Measurements from ENCODE around the gene KCNE2. TPM values are rescaled to one million over a fixed set of nuclear protein-coding genes. Genes with fewer than 3 reads are reported as not detected.

Gene KCNE2
- total RNA-seq, 1 experiment from 2014 or later: not detected

DNA sequence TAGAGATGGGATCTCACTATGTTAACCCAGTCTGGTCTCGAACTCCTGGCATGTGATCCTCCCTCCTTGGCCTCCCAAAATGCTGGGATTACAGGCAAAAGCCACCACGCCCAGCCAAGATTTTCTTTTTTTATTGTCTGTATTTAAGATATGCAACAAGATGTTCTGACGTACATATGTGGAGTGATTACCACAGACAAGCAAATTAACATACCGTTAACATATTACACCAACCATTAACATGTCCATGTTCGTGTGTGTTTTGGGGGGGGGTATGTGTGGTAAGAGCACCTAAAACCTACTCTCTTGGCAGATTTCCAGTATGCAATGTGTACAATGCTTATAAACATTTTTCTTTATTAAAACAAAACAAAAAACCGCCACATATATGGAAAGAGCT lies 10.6 kb upstream of the KCNE2 start:
- Histone ChIP-seq H3K4me2 (ENCODE audit: low read length) (no peak overlapping the region), H4K20me1 (ENCODE audit: insufficient read depth) (no peaks in the 10 kb centered on the region), H3K9me2 (ENCODE audit: insufficient read depth) (no peaks in the 10 kb centered on the region), H3K9ac (ENCODE audit: low read length) (no peak overlapping the region), H2AFZ (ENCODE audit: low read depth, low read length, poor library complexity, severe bottlenecking) (no peak overlapping the region), H3K79me2 (ENCODE audit: insufficient read depth, low read length) (no peaks in the 10 kb centered on the region), H3K27me3 (ENCODE audit: insufficient read depth, low read length) (no peaks in the 10 kb centered on the region), H3K27ac (ENCODE audit: low read depth, low read length) (no peak overlapping the region), H3K36me3 (ENCODE audit: control insufficient read depth in 1 of 2, insufficient read depth in 2 of 2, low read length in 2 of 2) (no peaks in the 10 kb centered on the region), H3K9me3 (ENCODE audit: control insufficient read depth in 1 of 2, insufficient read depth in 1 of 2, low read depth in 1 of 2, low read length in 2 of 2) (no peaks in the 10 kb centered on the region), H3K4me1 (ENCODE audit: control insufficient read depth in 1 of 2, insufficient read depth in 2 of 2, low read length in 2 of 2) (peaks cover 0 to 2% of the 10 kb centered on the region in 2 experiments; a peak in 1 of 4 replicates), H3K4me3 (replicated peaks in 1 of 2; ENCODE audit: low read depth in 1 of 2, low read length in 2 of 2) (no peak overlapping the region)
- intact Hi-C loops (cut with micrococcal nuclease): no loop called here
- DNase-seq (ENCODE audit: low read depth, low spot score) (no peak), ATAC-seq (no peak)
- ChIA-PET CTCF (interaction anchor here (0.8 to 1.4 kb wide), 2 partner anchors 14 to 429 kb away, joined by 3 to 4 read pairs; no protein-coding TSS in a partner anchor), POLR2A (no interaction called here), RAD21 (ENCODE audit: low non-redundant PET in 1 of 2, low total read pairs in 2 of 2, uncharacterized antibody in 2 of 2, unreplicated experiment in 2 of 2) (no interaction called here)
- no TSS peak for BruUV-seq (replicated peaks)
- TF ChIP-seq EZH2 (IDR thresholded peaks at IDR 0.05) (no peak), ZFX (IDR thresholded peaks at IDR 0.05) (no peak), TCF7L2 (IDR thresholded peaks at IDR 0.05; ENCODE audit: borderline replicate concordance, extremely low read depth, insufficient read depth, insufficient read length) (no peak), CBX3 (IDR thresholded peaks at IDR 0.05; ENCODE audit: low read depth) (no peak), EZH2phosphoT487 (IDR thresholded peaks at IDR 0.05; ENCODE audit: borderline replicate concordance) (no peak), SP1 (IDR thresholded peaks at IDR 0.05; ENCODE audit: low read depth) (no peak), ZNF274 (IDR thresholded peaks at IDR 0.05; ENCODE audit: low read depth, low read length) (no peak), YY1 (IDR thresholded peaks at IDR 0.05; ENCODE audit: extremely low read depth, insufficient replicate concordance, low read depth, low read length) (no peak), FOSL1 (IDR thresholded peaks at IDR 0.05; ENCODE audit: low read depth) (no peak), POLR2AphosphoS5 (IDR thresholded peaks at IDR 0.05; ENCODE audit: low read depth, low read length) (no peak), POLR2A (IDR thresholded peaks at IDR 0.05; ENCODE audit: borderline replicate concordance, extremely low read depth, insufficient read depth, insufficient read length) (no peak), ELF1 (IDR thresholded peaks at IDR 0.05; ENCODE audit: borderline replicate concordance, low read depth) (no peak), SRF (IDR thresholded peaks at IDR 0.05; ENCODE audit: low read depth) (no peak), JUND (IDR thresholded peaks at IDR 0.05) (no peak), CEBPB (IDR thresholded peaks at IDR 0.05; ENCODE audit: low read depth) (no peak), EGR1 (IDR thresholded peaks at IDR 0.05; ENCODE audit: low read depth) (no peak)
- TF ChIP-seq, protein P1, sequence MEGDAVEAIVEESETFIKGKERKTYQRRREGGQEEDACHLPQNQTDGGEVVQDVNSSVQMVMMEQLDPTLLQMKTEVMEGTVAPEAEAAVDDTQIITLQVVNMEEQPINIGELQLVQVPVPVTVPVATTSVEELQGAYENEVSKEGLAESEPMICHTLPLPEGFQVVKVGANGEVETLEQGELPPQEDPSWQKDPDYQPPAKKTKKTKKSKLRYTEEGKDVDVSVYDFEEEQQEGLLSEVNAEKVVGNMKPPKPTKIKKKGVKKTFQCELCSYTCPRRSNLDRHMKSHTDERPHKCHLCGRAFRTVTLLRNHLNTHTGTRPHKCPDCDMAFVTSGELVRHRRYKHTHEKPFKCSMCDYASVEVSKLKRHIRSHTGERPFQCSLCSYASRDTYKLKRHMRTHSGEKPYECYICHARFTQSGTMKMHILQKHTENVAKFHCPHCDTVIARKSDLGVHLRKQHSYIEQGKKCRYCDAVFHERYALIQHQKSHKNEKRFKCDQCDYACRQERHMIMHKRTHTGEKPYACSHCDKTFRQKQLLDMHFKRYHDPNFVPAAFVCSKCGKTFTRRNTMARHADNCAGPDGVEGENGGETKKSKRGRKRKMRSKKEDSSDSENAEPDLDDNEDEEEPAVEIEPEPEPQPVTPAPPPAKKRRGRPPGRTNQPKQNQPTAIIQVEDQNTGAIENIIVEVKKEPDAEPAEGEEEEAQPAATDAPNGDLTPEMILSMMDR (IDR thresholded peaks at IDR 0.05 in 2 of 3, conservative IDR thresholded peaks at IDR 0.05 in 1 of 3; ENCODE audit: borderline replicate concordance in 1 of 3, insufficient read depth in 1 of 3, low read depth in 2 of 3, low read length in 2 of 3): no peak
- TF ChIP-seq, protein P2, sequence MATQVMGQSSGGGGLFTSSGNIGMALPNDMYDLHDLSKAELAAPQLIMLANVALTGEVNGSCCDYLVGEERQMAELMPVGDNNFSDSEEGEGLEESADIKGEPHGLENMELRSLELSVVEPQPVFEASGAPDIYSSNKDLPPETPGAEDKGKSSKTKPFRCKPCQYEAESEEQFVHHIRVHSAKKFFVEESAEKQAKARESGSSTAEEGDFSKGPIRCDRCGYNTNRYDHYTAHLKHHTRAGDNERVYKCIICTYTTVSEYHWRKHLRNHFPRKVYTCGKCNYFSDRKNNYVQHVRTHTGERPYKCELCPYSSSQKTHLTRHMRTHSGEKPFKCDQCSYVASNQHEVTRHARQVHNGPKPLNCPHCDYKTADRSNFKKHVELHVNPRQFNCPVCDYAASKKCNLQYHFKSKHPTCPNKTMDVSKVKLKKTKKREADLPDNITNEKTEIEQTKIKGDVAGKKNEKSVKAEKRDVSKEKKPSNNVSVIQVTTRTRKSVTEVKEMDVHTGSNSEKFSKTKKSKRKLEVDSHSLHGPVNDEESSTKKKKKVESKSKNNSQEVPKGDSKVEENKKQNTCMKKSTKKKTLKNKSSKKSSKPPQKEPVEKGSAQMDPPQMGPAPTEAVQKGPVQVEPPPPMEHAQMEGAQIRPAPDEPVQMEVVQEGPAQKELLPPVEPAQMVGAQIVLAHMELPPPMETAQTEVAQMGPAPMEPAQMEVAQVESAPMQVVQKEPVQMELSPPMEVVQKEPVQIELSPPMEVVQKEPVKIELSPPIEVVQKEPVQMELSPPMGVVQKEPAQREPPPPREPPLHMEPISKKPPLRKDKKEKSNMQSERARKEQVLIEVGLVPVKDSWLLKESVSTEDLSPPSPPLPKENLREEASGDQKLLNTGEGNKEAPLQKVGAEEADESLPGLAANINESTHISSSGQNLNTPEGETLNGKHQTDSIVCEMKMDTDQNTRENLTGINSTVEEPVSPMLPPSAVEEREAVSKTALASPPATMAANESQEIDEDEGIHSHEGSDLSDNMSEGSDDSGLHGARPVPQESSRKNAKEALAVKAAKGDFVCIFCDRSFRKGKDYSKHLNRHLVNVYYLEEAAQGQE (IDR thresholded peaks at IDR 0.05; ENCODE audit: low read depth): no peak
- TF ChIP-seq, protein P3, sequence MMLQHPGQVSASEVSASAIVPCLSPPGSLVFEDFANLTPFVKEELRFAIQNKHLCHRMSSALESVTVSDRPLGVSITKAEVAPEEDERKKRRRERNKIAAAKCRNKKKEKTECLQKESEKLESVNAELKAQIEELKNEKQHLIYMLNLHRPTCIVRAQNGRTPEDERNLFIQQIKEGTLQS (IDR thresholded peaks at IDR 0.05): no peak
- TF ChIP-seq, protein P4, sequence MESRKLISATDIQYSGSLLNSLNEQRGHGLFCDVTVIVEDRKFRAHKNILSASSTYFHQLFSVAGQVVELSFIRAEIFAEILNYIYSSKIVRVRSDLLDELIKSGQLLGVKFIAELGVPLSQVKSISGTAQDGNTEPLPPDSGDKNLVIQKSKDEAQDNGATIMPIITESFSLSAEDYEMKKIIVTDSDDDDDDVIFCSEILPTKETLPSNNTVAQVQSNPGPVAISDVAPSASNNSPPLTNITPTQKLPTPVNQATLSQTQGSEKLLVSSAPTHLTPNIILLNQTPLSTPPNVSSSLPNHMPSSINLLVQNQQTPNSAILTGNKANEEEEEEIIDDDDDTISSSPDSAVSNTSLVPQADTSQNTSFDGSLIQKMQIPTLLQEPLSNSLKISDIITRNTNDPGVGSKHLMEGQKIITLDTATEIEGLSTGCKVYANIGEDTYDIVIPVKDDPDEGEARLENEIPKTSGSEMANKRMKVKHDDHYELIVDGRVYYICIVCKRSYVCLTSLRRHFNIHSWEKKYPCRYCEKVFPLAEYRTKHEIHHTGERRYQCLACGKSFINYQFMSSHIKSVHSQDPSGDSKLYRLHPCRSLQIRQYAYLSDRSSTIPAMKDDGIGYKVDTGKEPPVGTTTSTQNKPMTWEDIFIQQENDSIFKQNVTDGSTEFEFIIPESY (IDR thresholded peaks at IDR 0.05; ENCODE audit: extremely low read depth, insufficient replicate concordance, low read length): no peak
